ENCODE results near the gene ARPC1B.

Gene ARPC1B

GRCh38 chr7:99390941-99391602 is 16.5 kb downstream of the ARPC1B start:
- Histone ChIP-seq H3K27ac (ENCODE audit: poor library complexity, severe bottlenecking) (no peak overlapping the region), H3K36me3 (ENCODE audit: low read depth) (peaks cover 86% of the 10 kb centered on the region), H3K4me1 (ENCODE audit: insufficient read depth, poor library complexity, severe bottlenecking) (no peaks in the 10 kb centered on the region), H3K4me3 (ENCODE audit: severe bottlenecking) (no peak overlapping the region), H3K27me3 (ENCODE audit: insufficient read depth, poor library complexity, severe bottlenecking) (no peaks in the 10 kb centered on the region), H3K9me3 (ENCODE audit: severe bottlenecking) (no peaks in the 10 kb centered on the region)
- TF ChIP-seq CTCF (IDR thresholded peaks at IDR 0.05; ENCODE audit: poor library complexity, severe bottlenecking) = no peak
- DNase-seq (ENCODE audit: low spot score) (no peak), ATAC-seq (ENCODE audit: low read depth) (no peak)

- peak overlapping the region; percentile 13 for H3K27ac ChIP-seq (ENCODE audit: poor library complexity, severe bottlenecking)
- TF ChIP-seq CTCF (IDR thresholded peaks at IDR 0.05; ENCODE audit: poor library complexity, severe bottlenecking) = no peak
- H3K36me3 ChIP-seq (ENCODE audit: low read depth) = peaks cover 84% of the 10 kb centered on the region
- no peak for DNase-seq (ENCODE audit: low spot score)
- no peaks in the 10 kb centered on the region for H3K27me3 ChIP-seq (ENCODE audit: insufficient read depth, poor library complexity, severe bottlenecking)
- H3K9me3 ChIP-seq (ENCODE audit: severe bottlenecking) = no peaks in the 10 kb centered on the region
- no peaks in the 10 kb centered on the region for H3K4me1 ChIP-seq (ENCODE audit: insufficient read depth, poor library complexity, severe bottlenecking)
- ATAC-seq (ENCODE audit: low read depth) = no peak
- no peak overlapping the region for H3K4me3 ChIP-seq (ENCODE audit: severe bottlenecking)
These were observed 17.5 kb downstream of the ARPC1B start for GRCh38 chr7:99392046-99392445.

- no peaks in the 10 kb centered on the region for H3K27me3 ChIP-seq (ENCODE audit: insufficient read depth, poor library complexity, severe bottlenecking)
- no peak for TF ChIP-seq CTCF (IDR thresholded peaks at IDR 0.05; ENCODE audit: poor library complexity, severe bottlenecking)
- H3K36me3 ChIP-seq (ENCODE audit: low read depth) = peaks cover 84% of the 10 kb centered on the region
- peak overlapping the region; percentile 13 for H3K27ac ChIP-seq (ENCODE audit: poor library complexity, severe bottlenecking)
- ATAC-seq (ENCODE audit: low read depth) (peak; percentile 66), DNase-seq (ENCODE audit: low spot score) (no peak)
- H3K4me3 ChIP-seq (ENCODE audit: severe bottlenecking) = peak overlapping the region; percentile 28
- no peaks in the 10 kb centered on the region for H3K9me3 ChIP-seq (ENCODE audit: severe bottlenecking)
- H3K4me1 ChIP-seq (ENCODE audit: insufficient read depth, poor library complexity, severe bottlenecking) = no peaks in the 10 kb centered on the region
These were observed 18.3 kb downstream of the ARPC1B start for GRCh38 chr7:99392659-99393354.

- no peak for TF ChIP-seq CTCF (IDR thresholded peaks at IDR 0.05; ENCODE audit: poor library complexity, severe bottlenecking)
- Histone ChIP-seq H3K27me3 (ENCODE audit: insufficient read depth, poor library complexity, severe bottlenecking) (no peaks in the 10 kb centered on the region), H3K27ac (ENCODE audit: poor library complexity, severe bottlenecking) (peak overlapping the region; percentile 13), H3K4me1 (ENCODE audit: insufficient read depth, poor library complexity, severe bottlenecking) (no peaks in the 10 kb centered on the region), H3K4me3 (ENCODE audit: severe bottlenecking) (peak overlapping the region; percentile 28), H3K9me3 (ENCODE audit: severe bottlenecking) (no peaks in the 10 kb centered on the region), H3K36me3 (ENCODE audit: low read depth) (peaks cover 84% of the 10 kb centered on the region)
- ATAC-seq (ENCODE audit: low read depth) (no peak; the same call in 2 of the 3 replicates), DNase-seq (ENCODE audit: low spot score) (no peak)
These were observed 19.0 kb downstream of the ARPC1B start for GRCh38 chr7:99393355-99394187.

Data from RWPE2 (cell line).